SK-N-SH (cell line): Measurements from ENCODE around the gene CFAP251. TPM values are rescaled to one million over a fixed set of nuclear protein-coding genes. Genes with fewer than 3 reads are reported as not detected.

Experiments used
- CTCF ChIA-PET: fragments of 300-600, 350-600 bp; formaldehyde crosslinking; extraction: SDS; loops from one replicate; lab custom pipeline; 2021; lab: Yijun Ruan, JAX
- POLR2A ChIA-PET: fragments of 350-600 bp; sonication (Branson Sonifier 250); formaldehyde crosslinking; extraction: SDS; loops from one replicate; lab custom pipeline; 2020; ENCODE audit warnings: antibody characterized with exemption, inconsistent platforms; lab: Yijun Ruan, JAX
- DNase-seq: peaks from one replicate; pipeline ENCODE4 v3.0.0; 2012
- H2AFZ ChIP-seq: fragments of 200-600 bp; sonication (generic); 2 replicates; pipeline ENCODE4 v1.8.1; 2016; ENCODE audit warnings: antibody characterized with exemption, mild to moderate bottlenecking, low read depth
- H3F3A ChIP-seq: fragments of 200-600 bp; sonication (generic); replicated peaks from 2 replicates; pipeline ENCODE3; 2016; ENCODE audit warnings: antibody characterized with exemption, mild to moderate bottlenecking; ENCODE audit not compliant: insufficient read depth
- H3K27ac ChIP-seq, 2 experiments: fragments of 200-500 bp in 1 of 2; fragments of 200-600 bp in 1 of 2; sonication (Bioruptor generic) in 1 of 2; sonication (generic), shearing (Covaris generic) in 1 of 2; 2 replicates each; pipeline versions ENCODE4 v1.5.1 to v1.6.1; 2014 to 2016; ENCODE audit warnings: low read depth in 2 of 2, inconsistent platforms in 1 of 2, low read length in 1 of 2, mild to moderate bottlenecking in 1 of 2, mixed read lengths in 1 of 2
- H3K27me3 ChIP-seq: fragments of 200-600 bp; sonication (generic), shearing (Covaris generic); 2 replicates; pipeline ENCODE4 v1.6.1; 2016; ENCODE audit warnings: mixed run types; ENCODE audit not compliant: insufficient read depth
- H3K36me3 ChIP-seq, 2 experiments: fragments of 200-500 bp in 1 of 2; fragments of 200-600 bp in 1 of 2; sonication (Bioruptor generic) in 1 of 2; sonication (generic) in 1 of 2; replicated peaks in 1 of 2; 2 replicates each; pipeline versions ENCODE3 to v1.5.1; 2014 to 2016; ENCODE audit warnings: low read length in 1 of 2, mild to moderate bottlenecking in 1 of 2; ENCODE audit not compliant: insufficient read depth in 2 of 2, control insufficient read depth in 1 of 2
- H3K4me1 ChIP-seq, 2 experiments: fragments of 200-500 bp in 1 of 2; fragments of 200-600 bp in 1 of 2; sonication (Bioruptor generic) in 1 of 2; sonication (generic), shearing (Covaris generic) in 1 of 2; 2 replicates each; pipeline versions ENCODE4 v1.5.1 to v1.6.1; 2014 to 2016; ENCODE audit warnings: low read depth in 1 of 2, low read length in 1 of 2, mixed run types in 1 of 2; ENCODE audit not compliant: insufficient read depth in 2 of 2, control insufficient read depth in 1 of 2
- H3K4me2 ChIP-seq: fragments of 200-600 bp; sonication (generic), shearing (Covaris generic); 2 replicates; pipeline ENCODE4 v1.6.1; 2017; ENCODE audit warnings: mixed run types
- H3K4me3 ChIP-seq, 2 experiments: fragments of 200-500 bp in 1 of 2; fragments of 200-600 bp in 1 of 2; sonication (Bioruptor generic) in 1 of 2; sonication (generic), shearing (Covaris generic) in 1 of 2; 2 replicates each; pipeline versions ENCODE4 v1.5.1 to v1.8.1; 2014 to 2016; ENCODE audit warnings: low read depth in 2 of 2, inconsistent platforms in 1 of 2, low read length in 1 of 2, mild to moderate bottlenecking in 1 of 2, mixed read lengths in 1 of 2, moderate library complexity in 1 of 2
- H3K79me2 ChIP-seq: fragments of 200-600 bp; sonication (generic); 2 replicates; pipeline ENCODE4 v1.8.1; 2017; ENCODE audit warnings: mild to moderate bottlenecking; ENCODE audit not compliant: insufficient read depth
- H3K9ac ChIP-seq: fragments of 200-600 bp; sonication (generic); 2 replicates; pipeline ENCODE4 v1.6.1; 2017; ENCODE audit warnings: mixed run types
- H3K9me2 ChIP-seq: fragments of 200-600 bp; sonication (generic); 2 replicates; pipeline ENCODE4 v1.6.1; 2017; ENCODE audit warnings: mixed run types
- H3K9me3 ChIP-seq: fragments of 200-600 bp; sonication (generic); 2 replicates; pipeline ENCODE4 v1.6.1; 2017; ENCODE audit warnings: mixed run types, mild to moderate bottlenecking, moderate library complexity
- H4K20me1 ChIP-seq: fragments of 200-600 bp; sonication (generic); 2 replicates; pipeline ENCODE4 v1.6.1; 2017; ENCODE audit warnings: mild to moderate bottlenecking, mixed run types; ENCODE audit not compliant: insufficient read depth
- EZH2phosphoT487 ChIP-seq: fragments of 200-600 bp; sonication (generic); IDR thresholded peaks from 2 replicates; pipeline ENCODE4 v1.6.1; 2017; ENCODE audit warnings: low read depth, mixed run types, mild to moderate bottlenecking, antibody characterized with exemption, moderate library complexity, borderline replicate concordance
- FOSL2 ChIP-seq: IDR thresholded peaks from 2 replicates; pipeline ENCODE4 v1.4.0; 2012; ENCODE audit warnings: low read depth, mild to moderate bottlenecking, moderate library complexity, borderline replicate concordance
- FOXJ3 ChIP-seq: sonication (generic); formaldehyde crosslinking; IDR thresholded peaks from 2 replicates; pipeline ENCODE4 v1.5.1; 2020; ENCODE audit warnings: mild to moderate bottlenecking, missing genetic modification reagents
- GABPA ChIP-seq: IDR thresholded peaks from 2 replicates; pipeline ENCODE4 v1.4.0; 2012; ENCODE audit warnings: low read depth, mild to moderate bottlenecking
- GATA2 ChIP-seq: sonication (generic); formaldehyde crosslinking; IDR thresholded peaks from 2 replicates; pipeline ENCODE4 v1.5.0; 2020; ENCODE audit warnings: mild to moderate bottlenecking, missing genetic modification reagents
- JUND ChIP-seq: IDR thresholded peaks from 2 replicates; pipeline ENCODE4 v1.4.0; 2012
- MXI1 ChIP-seq: IDR thresholded peaks from 2 replicates; pipeline ENCODE4 v1.6.1; 2012; ENCODE audit warnings: mild to moderate bottlenecking, low read depth, low read length, improper control_type of control experiment
- POLR2AphosphoS5 ChIP-seq: IDR thresholded peaks from 2 replicates; pipeline ENCODE4 v1.6.1; 2012; ENCODE audit warnings: low read depth, low read length
- RAD21 ChIP-seq: IDR thresholded peaks from 2 replicates; pipeline ENCODE4 v1.6.1; 2012; ENCODE audit warnings: mild to moderate bottlenecking, low read length
- RCOR1 ChIP-seq: fragments of 150-350 bp; IDR thresholded peaks from 2 replicates; pipeline ENCODE4 v1.6.1; 2017; ENCODE audit warnings: antibody characterized with exemption, low read length
- RXRA ChIP-seq: IDR thresholded peaks from 2 replicates; pipeline ENCODE4 v1.4.0; 2012; ENCODE audit warnings: low read depth, mild to moderate bottlenecking, borderline replicate concordance
- TAF1 ChIP-seq: IDR thresholded peaks from 2 replicates; pipeline ENCODE4 v1.6.1; 2012; ENCODE audit warnings: low read depth, mild to moderate bottlenecking, low read length, moderate library complexity, borderline replicate concordance
- TCF12 ChIP-seq: IDR thresholded peaks from 2 replicates; pipeline ENCODE4 v1.4.0; 2012
- TEAD4 ChIP-seq: IDR thresholded peaks from 2 replicates; pipeline ENCODE4 v1.4.0; 2012; ENCODE audit warnings: mild to moderate bottlenecking, borderline replicate concordance; ENCODE audit not compliant: insufficient read depth
- YY1 ChIP-seq: IDR thresholded peaks from 2 replicates; pipeline ENCODE4 v1.4.0; 2012; ENCODE audit warnings: low read depth, mild to moderate bottlenecking
- WGBS: methylation state at CpG from one replicate; pipeline ENCODE4 v1.1.6; 2017; ENCODE audit warnings: low lambda C conversion rate; 5-methylcytosine and 5-hydroxymethylcytosine counted together
- polyA plus RNA-seq, 3 experiments: library from polyadenylated mRNA; depleted of rRNA; stranded (reverse); fragments of >200 nt; gene quantifications; 2 replicates each; pipeline ENCODE4 v1.2.3, GENCODE V29; 2012
- TF ChIP-seq, protein P1 (sequence below): IDR thresholded peaks from 2 replicates; pipeline ENCODE4 v1.4.0; 2012; ENCODE audit warnings: low read depth
- TF ChIP-seq, protein P2 (sequence below): fragments of 200-600 bp; sonication (generic); IDR thresholded peaks from 2 replicates; pipeline ENCODE4 v1.6.1; 2017; ENCODE audit warnings: antibody characterized with exemption, mild to moderate bottlenecking, moderate library complexity

Gene CFAP251
- polyA plus RNA-seq, 1 of the 3 experiments (the other 2 are of a cell fraction): 5.7 TPM

DNA sequence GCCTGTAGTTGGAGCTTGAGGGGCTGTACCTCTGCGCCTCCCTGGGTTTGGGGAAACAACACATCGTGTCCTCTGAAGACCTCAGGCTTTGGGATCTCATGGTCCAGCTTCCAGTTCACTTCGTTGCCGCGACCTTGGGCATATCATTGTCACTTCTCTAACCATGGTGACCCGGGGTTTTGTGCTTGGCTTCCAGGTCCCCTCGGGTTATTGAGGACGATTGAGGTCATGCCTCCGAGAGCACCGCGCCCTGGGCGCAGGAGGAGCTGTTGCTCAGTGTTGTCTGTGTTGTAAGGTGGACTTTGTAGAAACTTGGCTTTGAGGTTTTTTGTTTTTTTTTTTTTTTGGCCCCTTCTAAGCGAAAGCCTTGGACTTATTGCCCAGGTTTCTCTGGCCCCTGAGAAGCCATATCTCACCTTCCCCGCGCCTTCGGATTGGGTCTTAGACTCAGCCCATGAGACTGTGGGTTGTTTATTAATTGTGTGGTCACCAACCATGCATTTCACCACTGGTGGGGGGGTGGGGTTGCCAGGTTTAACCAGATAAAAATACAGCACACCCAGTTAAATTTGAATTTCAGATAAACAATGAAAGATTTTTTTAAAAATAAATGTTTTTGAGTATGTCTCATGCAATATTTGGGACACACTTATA is 105.9 kb downstream of the CFAP251 start:
- Histone ChIP-seq H2AFZ (no peak overlapping the region), H3K9me2 (no peaks in the 10 kb centered on the region), H3K27me3 (no peaks in the 10 kb centered on the region), H3F3A (peaks cover 10% of the 10 kb centered on the region), H3K4me3 (peak overlapping the region; percentile 66 to 86), H3K27ac (peak overlapping the region; percentile 69 to 93), H4K20me1 (peaks cover 30% of the 10 kb centered on the region), H3K4me1 (peaks cover 25% of the 10 kb centered on the region in 2 experiments; a peak in 2 of 4 replicates), H3K79me2 (peaks cover 83% of the 10 kb centered on the region), H3K9ac (peak overlapping the region; percentile 92), H3K36me3 (no peaks in the 10 kb centered on the region), H3K9me3 (0 out of 2 replicates have a peak, but pooled peaks cover 5% of the 10 kb centered on the region), H3K4me2 (peak overlapping the region; percentile 86)
- ChIA-PET CTCF (interaction anchor here (0.8 to 2.6 kb wide), 5 partner anchors 25 to 230 kb away, joined by 3 to 16 read pairs (median 3); partner anchors contain the start of gene RHOF), POLR2A (interaction anchor here (1.2 kb wide), 1 partner anchor 221 kb away, joined by 4 read pairs; no protein-coding TSS in a partner anchor)
- TF ChIP-seq JUND: no peak
- no peak for TF ChIP-seq POLR2AphosphoS5
- TF ChIP-seq RXRA: no peak
- no peak for TF ChIP-seq FOXJ3 (CRISPR knock-in tag)
- TF ChIP-seq EZH2phosphoT487: no peak
- no peak for TF ChIP-seq TAF1
- TF ChIP-seq YY1: no peak
- no peak for TF ChIP-seq RCOR1
- no peak for TF ChIP-seq GATA2 (CRISPR knock-in tag)
- TF ChIP-seq TEAD4: no peak
- no peak for TF ChIP-seq GABPA
- TF ChIP-seq, protein P1, sequence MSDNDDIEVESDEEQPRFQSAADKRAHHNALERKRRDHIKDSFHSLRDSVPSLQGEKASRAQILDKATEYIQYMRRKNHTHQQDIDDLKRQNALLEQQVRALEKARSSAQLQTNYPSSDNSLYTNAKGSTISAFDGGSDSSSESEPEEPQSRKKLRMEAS: no peak
- no peak for TF ChIP-seq TCF12
- TF ChIP-seq RAD21: no peak
- TF ChIP-seq FOSL2: no peak
- WGBS: 70% methylated on average over 13 of the region's 16 CpGs
- no peak for DNase-seq

DNA sequence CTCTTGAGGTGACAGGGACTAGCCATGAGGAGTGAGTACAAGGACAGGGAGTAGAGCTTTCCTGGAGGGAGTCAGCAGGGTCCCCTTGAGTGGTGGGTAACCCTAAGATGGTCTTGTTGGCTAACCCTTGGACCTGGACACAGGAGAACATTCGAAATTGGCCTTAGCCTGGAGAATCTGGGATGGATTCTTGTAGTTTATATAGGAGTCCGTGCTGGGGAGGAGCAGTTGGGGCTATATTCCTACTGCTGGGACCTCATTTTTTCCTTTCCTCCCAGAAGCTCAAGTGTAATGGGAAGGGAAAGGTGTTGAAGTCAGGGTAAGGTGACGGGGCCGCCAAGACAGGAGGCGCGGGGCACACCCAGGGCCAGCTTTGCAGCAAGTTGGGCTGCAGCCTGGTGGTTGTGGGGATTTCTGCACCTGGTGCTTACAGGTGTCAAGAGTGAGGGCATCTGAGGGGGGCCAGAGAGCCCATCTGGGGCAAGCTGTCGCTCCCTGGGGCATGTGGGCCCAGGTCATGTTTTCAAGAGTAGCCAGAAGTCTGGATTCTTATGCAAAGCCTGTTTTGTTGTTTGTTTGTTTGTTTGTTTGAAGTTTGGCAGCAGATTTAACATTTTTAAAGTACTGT is 108.4 kb downstream of the CFAP251 start:
- H3F3A ChIP-seq: peaks cover 10% of the 10 kb centered on the region
- 98% methylated on average over 6 of the region's 7 CpGs for WGBS
- no peak for TF ChIP-seq MXI1
- TF ChIP-seq, protein P2, sequence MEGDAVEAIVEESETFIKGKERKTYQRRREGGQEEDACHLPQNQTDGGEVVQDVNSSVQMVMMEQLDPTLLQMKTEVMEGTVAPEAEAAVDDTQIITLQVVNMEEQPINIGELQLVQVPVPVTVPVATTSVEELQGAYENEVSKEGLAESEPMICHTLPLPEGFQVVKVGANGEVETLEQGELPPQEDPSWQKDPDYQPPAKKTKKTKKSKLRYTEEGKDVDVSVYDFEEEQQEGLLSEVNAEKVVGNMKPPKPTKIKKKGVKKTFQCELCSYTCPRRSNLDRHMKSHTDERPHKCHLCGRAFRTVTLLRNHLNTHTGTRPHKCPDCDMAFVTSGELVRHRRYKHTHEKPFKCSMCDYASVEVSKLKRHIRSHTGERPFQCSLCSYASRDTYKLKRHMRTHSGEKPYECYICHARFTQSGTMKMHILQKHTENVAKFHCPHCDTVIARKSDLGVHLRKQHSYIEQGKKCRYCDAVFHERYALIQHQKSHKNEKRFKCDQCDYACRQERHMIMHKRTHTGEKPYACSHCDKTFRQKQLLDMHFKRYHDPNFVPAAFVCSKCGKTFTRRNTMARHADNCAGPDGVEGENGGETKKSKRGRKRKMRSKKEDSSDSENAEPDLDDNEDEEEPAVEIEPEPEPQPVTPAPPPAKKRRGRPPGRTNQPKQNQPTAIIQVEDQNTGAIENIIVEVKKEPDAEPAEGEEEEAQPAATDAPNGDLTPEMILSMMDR: no peak
- no peak for TF ChIP-seq FOXJ3 (CRISPR knock-in tag)
- peaks cover 19 to 20% of the 10 kb centered on the region in 2 experiments; a peak in 2 of 4 replicates for H3K4me1 ChIP-seq
- H3K79me2 ChIP-seq: peaks cover 93% of the 10 kb centered on the region
- no peak overlapping the region for H2AFZ ChIP-seq
- no peaks in the 10 kb centered on the region for H3K27me3 ChIP-seq
- no peaks in the 10 kb centered on the region for H3K36me3 ChIP-seq
- H3K4me3 ChIP-seq: no peak overlapping the region
- no peak for DNase-seq
- CTCF ChIA-PET: interaction anchor here (1.0 to 1.8 kb wide), 3 partner anchors 27 to 233 kb away, joined by 3 to 7 read pairs (median 4); partner anchors contain the start of gene RHOF
- H3K4me2 ChIP-seq: 0 out of 2 replicates have a peak overlapping the region, but pooled peaks have one; percentile 30
- POLR2A ChIA-PET: no interaction called here
- no peaks in the 10 kb centered on the region for H3K9me3 ChIP-seq
- no peaks in the 10 kb centered on the region for H3K9me2 ChIP-seq
- H3K27ac ChIP-seq: peak overlapping the region in 1 of 2 experiments; percentile 21; a peak in 1 of 4 replicates
- peaks cover 53% of the 10 kb centered on the region for H4K20me1 ChIP-seq
- H3K9ac ChIP-seq: no peak overlapping the region
